Uterine smooth muscle cell (primary cell): ENCODE results near the gene MYO1D. TPM values are rescaled to one million over a fixed set of nuclear protein-coding genes. Genes with fewer than 3 reads are reported as not detected.

Source experiments
- total RNA-seq: library from RNA; depleted of rRNA; stranded (reverse); fragments of >200 nt; gene quantifications from 2 replicates; pipeline ENCODE4 v1.2.3, GENCODE V29; 2014

The MYO1D gene
- total RNA-seq, result 20.6 and 35.2 TPM in 2 replicates

GRCh38 chr17:32876417-32877163, at the start of gene MYO1D:
MYO1D (minus strand) TSS chr17:32877124; CDS start chr17:32876872, 252 bp downstream.

GRCh38 chr17:32486701-32487472, 390.0 kb downstream of the MYO1D start, which contains the start of gene CDK5R1:
CDK5R1 (plus strand) TSS chr17:32486993; CDS start chr17:32487621, 628 bp downstream.

DNA sequence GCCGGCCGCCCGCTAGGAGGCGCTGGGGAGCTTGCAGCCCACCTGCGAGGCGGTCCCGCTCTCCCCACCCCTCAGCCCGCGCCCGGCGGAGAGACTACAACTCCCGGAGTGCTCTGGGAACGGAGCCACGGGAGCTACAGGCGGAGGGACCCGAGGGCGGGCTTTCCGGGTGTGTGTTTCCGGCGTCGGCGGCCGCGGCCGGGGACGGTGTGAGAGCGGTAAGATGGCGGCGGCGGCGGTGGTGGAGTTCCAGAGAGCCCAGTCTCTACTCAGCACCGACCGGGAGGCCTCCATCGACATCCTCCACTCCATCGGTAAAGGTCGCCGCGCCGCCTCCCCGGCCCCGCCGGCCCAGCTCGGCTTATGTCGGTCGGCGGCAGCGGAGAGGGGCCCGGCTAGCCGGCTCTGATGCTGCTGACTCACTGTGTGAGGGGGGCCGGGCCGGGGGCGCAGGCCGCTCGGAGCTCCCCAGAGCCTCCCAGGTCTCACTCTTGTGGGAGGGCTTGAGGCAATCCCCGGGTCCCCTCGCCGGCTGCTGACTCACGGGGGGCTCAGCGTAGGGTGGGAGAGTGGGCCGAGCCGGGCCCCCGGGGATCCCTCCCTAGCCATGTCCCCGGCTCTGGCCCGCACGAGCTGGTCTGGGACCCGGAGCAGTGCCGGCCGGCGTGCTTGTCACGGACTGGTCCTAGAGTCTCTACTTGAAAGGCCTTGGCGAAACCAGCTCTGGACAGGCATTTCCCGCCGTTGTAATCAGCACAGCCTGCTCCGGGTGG, 432.4 kb downstream of the MYO1D start, which contains the start of gene PSMD11:
PSMD11 (plus strand) TSS at position 210 of the 773 bp plus-strand sequence; CDS start at position 224, 14 bp downstream.

Other genes starting within 250 kb of the MYO1D start
- 88.8 and 143 TPM in 2 replicates for gene TMEM98, start 51.0 kb upstream of the MYO1D start, total RNA-seq
- not detected in 2 replicates for gene SPACA3, start 114.7 kb upstream of the MYO1D start, total RNA-seq